Ovary (tissue), 3 donors: Measurements from ENCODE around the gene SF3B5.

Experiments
- CTCF ChIP-seq, 3 donors: fragments of 450-650 bp in 2 of 3; fragments of 200-600 bp in 1 of 3; IDR thresholded peaks; one replicate each; pipeline versions ENCODE4 v1.5.1 to v1.8.0; 2016 to 2022; ENCODE audit warnings: antibody characterized with exemption in 3 of 3, mild to moderate bottlenecking in 1 of 3
- EP300 ChIP-seq: sonication (generic); formaldehyde crosslinking; IDR thresholded peaks from one replicate; pipeline ENCODE4 v1.6.1; 2017; ENCODE audit warnings: antibody characterized with exemption
- POLR2A ChIP-seq: fragments of 450-650 bp; IDR thresholded peaks from one replicate; pipeline ENCODE4 v1.6.1; 2017; ENCODE audit warnings: antibody characterized with exemption, mild to moderate bottlenecking, moderate library complexity
- donor health status: DM: no; HTN: no; CAD: no.

- TF ChIP-seq CTCF (IDR thresholded peaks at IDR 0.05) (no peak), POLR2A (no peak), EP300 (no peak)
These were observed 41.8 kb downstream of the SF3B5 start for GRCh38 chr6:144053601-144054000.
